Measurements from ENCODE around the gene APBA2.

DNA sequence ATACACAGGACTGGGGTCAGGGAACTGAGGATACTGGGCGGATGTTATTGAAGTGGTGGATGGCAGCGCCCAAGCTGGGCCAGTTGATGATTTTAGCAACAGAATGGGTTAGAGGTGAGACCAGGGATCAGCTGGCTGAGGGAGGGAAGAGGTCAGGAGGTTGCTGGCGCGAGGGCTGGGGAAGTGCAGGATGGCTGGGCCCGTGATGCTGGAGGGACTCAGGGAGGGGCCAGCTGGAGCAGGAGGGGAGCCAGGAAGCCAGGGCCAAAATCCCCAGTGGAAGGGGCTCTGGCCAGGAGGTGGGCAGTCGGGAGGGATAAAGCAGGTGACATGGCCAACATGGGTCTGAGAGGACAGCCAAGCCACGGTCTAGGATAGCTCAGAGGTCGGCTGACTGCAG lies 205.9 kb downstream of the APBA2 start:
- TF ChIP-seq, protein P1, sequence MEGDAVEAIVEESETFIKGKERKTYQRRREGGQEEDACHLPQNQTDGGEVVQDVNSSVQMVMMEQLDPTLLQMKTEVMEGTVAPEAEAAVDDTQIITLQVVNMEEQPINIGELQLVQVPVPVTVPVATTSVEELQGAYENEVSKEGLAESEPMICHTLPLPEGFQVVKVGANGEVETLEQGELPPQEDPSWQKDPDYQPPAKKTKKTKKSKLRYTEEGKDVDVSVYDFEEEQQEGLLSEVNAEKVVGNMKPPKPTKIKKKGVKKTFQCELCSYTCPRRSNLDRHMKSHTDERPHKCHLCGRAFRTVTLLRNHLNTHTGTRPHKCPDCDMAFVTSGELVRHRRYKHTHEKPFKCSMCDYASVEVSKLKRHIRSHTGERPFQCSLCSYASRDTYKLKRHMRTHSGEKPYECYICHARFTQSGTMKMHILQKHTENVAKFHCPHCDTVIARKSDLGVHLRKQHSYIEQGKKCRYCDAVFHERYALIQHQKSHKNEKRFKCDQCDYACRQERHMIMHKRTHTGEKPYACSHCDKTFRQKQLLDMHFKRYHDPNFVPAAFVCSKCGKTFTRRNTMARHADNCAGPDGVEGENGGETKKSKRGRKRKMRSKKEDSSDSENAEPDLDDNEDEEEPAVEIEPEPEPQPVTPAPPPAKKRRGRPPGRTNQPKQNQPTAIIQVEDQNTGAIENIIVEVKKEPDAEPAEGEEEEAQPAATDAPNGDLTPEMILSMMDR (IDR thresholded peaks at IDR 0.05): no peak
- TF ChIP-seq, protein P2, sequence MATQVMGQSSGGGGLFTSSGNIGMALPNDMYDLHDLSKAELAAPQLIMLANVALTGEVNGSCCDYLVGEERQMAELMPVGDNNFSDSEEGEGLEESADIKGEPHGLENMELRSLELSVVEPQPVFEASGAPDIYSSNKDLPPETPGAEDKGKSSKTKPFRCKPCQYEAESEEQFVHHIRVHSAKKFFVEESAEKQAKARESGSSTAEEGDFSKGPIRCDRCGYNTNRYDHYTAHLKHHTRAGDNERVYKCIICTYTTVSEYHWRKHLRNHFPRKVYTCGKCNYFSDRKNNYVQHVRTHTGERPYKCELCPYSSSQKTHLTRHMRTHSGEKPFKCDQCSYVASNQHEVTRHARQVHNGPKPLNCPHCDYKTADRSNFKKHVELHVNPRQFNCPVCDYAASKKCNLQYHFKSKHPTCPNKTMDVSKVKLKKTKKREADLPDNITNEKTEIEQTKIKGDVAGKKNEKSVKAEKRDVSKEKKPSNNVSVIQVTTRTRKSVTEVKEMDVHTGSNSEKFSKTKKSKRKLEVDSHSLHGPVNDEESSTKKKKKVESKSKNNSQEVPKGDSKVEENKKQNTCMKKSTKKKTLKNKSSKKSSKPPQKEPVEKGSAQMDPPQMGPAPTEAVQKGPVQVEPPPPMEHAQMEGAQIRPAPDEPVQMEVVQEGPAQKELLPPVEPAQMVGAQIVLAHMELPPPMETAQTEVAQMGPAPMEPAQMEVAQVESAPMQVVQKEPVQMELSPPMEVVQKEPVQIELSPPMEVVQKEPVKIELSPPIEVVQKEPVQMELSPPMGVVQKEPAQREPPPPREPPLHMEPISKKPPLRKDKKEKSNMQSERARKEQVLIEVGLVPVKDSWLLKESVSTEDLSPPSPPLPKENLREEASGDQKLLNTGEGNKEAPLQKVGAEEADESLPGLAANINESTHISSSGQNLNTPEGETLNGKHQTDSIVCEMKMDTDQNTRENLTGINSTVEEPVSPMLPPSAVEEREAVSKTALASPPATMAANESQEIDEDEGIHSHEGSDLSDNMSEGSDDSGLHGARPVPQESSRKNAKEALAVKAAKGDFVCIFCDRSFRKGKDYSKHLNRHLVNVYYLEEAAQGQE (IDR thresholded peaks at IDR 0.05; ENCODE audit: insufficient read depth in 1 of 2, low read depth in 2 of 2, low read length in 1 of 2): no peak
